Trophoblast cell (in vitro differentiated cells and primary cell): Measurements from ENCODE around the gene G6PC3.

Source experiments
- DNase-seq, 2 donors: peaks; one replicate each; pipeline ENCODE4 v3.0.0-alpha.2; 2016
- H2AFZ ChIP-seq: 2 replicates; pipeline ENCODE4 v1.6.1; 2013; ENCODE audit warnings: low read length, moderate library complexity, mild to moderate bottlenecking; ENCODE audit not compliant: insufficient read depth, poor library complexity
- H2AK5ac ChIP-seq: 2 replicates; pipeline ENCODE4 v1.6.1; 2013; ENCODE audit warnings: mild to moderate bottlenecking, low read length
- H2BK120ac ChIP-seq: 2 replicates; pipeline ENCODE4 v1.6.1; 2013; ENCODE audit warnings: low read length, mild to moderate bottlenecking, moderate library complexity; ENCODE audit not compliant: insufficient read depth, poor library complexity
- H2BK12ac ChIP-seq: 2 replicates; pipeline ENCODE4 v1.6.1; 2013; ENCODE audit warnings: mild to moderate bottlenecking, low read length, moderate library complexity
- H2BK5ac ChIP-seq: 2 replicates; pipeline ENCODE4 v1.6.1; 2013; ENCODE audit warnings: low read length, low read depth, moderate library complexity, mild to moderate bottlenecking; ENCODE audit not compliant: poor library complexity
- H3K14ac ChIP-seq: 2 replicates; pipeline ENCODE4 v1.6.1; 2013; ENCODE audit warnings: mild to moderate bottlenecking, low read length
- H3K18ac ChIP-seq: 2 replicates; pipeline ENCODE4 v1.6.1; 2013; ENCODE audit warnings: mild to moderate bottlenecking, low read length
- H3K23ac ChIP-seq: 2 replicates; pipeline ENCODE4 v1.6.1; 2013; ENCODE audit warnings: low read length
- H3K27ac ChIP-seq: 2 replicates; pipeline ENCODE4 v1.5.1; 2013; ENCODE audit warnings: low read depth, mild to moderate bottlenecking, inconsistent platforms, low read length, moderate library complexity
- H3K27me3 ChIP-seq: 2 replicates; pipeline ENCODE4 v1.6.1; 2013; ENCODE audit warnings: inconsistent platforms, mild to moderate bottlenecking, low read length, moderate library complexity; ENCODE audit not compliant: insufficient read depth
- H3K36me3 ChIP-seq, 2 experiments: 1 replicate in 1 of 2; 2 replicates in 1 of 2; pipeline ENCODE4 v1.6.1; 2013; ENCODE audit warnings: low read length in 2 of 2, mild to moderate bottlenecking in 2 of 2, moderate library complexity in 1 of 2; ENCODE audit not compliant: insufficient read depth in 2 of 2, control insufficient read depth in 1 of 2
- H3K4ac ChIP-seq: 2 replicates; pipeline ENCODE4 v1.6.1; 2013; ENCODE audit warnings: low read depth, mild to moderate bottlenecking, low read length, moderate library complexity
- H3K4me1 ChIP-seq, 2 experiments: 1 replicate in 1 of 2; 2 replicates in 1 of 2; pipeline ENCODE4 v1.6.1; 2013; ENCODE audit warnings: low read length in 2 of 2, mild to moderate bottlenecking in 2 of 2, moderate library complexity in 1 of 2; ENCODE audit not compliant: insufficient read depth in 2 of 2, control insufficient read depth in 1 of 2
- H3K4me2 ChIP-seq: 2 replicates; pipeline ENCODE4 v1.6.1; 2013; ENCODE audit warnings: inconsistent platforms, mild to moderate bottlenecking, low read length, moderate library complexity
- H3K4me3 ChIP-seq: 2 replicates; pipeline ENCODE4 v1.5.1; 2013; ENCODE audit warnings: mild to moderate bottlenecking, low read depth, low read length, inconsistent platforms
- H3K79me1 ChIP-seq: one replicate; pipeline ENCODE4 v1.6.1; 2013; ENCODE audit warnings: low read length
- H3K79me2 ChIP-seq: 2 replicates; pipeline ENCODE4 v1.6.1; 2013; ENCODE audit warnings: low read length, mild to moderate bottlenecking; ENCODE audit not compliant: control insufficient read depth, insufficient read depth, poor library complexity
- H3K9ac ChIP-seq: 2 replicates; pipeline ENCODE4 v1.6.1; 2013; ENCODE audit warnings: mild to moderate bottlenecking, low read length
- H3K9me3 ChIP-seq: 2 replicates; pipeline ENCODE4 v1.6.1; 2013; ENCODE audit warnings: low read depth, mild to moderate bottlenecking, control low read depth, inconsistent platforms, low read length; ENCODE audit not compliant: insufficient read depth
- H4K12ac ChIP-seq: 2 replicates; pipeline ENCODE4 v1.6.1; 2013; ENCODE audit warnings: low read depth, mild to moderate bottlenecking, low read length, moderate library complexity
- H4K8ac ChIP-seq: 2 replicates; pipeline ENCODE4 v1.6.1; 2013; ENCODE audit warnings: low read depth, mild to moderate bottlenecking, low read length, moderate library complexity
- H4K91ac ChIP-seq: one replicate; pipeline ENCODE4 v1.6.1; 2013; ENCODE audit warnings: low read depth, mild to moderate bottlenecking, low read length, moderate library complexity
- WGBS: extraction: QIAGEN DNeasy Blood & Tissue Kit; methylation state at CpG from one replicate; pipeline ENCODE4 v1.1.7; 2013; ENCODE audit warnings: missing lambda C conversion rate; ENCODE audit not compliant: insufficient read length, insufficient coverage; ENCODE audit errors: extremely low coverage; 5-methylcytosine and 5-hydroxymethylcytosine counted together

G6PC3 gene

DNA sequence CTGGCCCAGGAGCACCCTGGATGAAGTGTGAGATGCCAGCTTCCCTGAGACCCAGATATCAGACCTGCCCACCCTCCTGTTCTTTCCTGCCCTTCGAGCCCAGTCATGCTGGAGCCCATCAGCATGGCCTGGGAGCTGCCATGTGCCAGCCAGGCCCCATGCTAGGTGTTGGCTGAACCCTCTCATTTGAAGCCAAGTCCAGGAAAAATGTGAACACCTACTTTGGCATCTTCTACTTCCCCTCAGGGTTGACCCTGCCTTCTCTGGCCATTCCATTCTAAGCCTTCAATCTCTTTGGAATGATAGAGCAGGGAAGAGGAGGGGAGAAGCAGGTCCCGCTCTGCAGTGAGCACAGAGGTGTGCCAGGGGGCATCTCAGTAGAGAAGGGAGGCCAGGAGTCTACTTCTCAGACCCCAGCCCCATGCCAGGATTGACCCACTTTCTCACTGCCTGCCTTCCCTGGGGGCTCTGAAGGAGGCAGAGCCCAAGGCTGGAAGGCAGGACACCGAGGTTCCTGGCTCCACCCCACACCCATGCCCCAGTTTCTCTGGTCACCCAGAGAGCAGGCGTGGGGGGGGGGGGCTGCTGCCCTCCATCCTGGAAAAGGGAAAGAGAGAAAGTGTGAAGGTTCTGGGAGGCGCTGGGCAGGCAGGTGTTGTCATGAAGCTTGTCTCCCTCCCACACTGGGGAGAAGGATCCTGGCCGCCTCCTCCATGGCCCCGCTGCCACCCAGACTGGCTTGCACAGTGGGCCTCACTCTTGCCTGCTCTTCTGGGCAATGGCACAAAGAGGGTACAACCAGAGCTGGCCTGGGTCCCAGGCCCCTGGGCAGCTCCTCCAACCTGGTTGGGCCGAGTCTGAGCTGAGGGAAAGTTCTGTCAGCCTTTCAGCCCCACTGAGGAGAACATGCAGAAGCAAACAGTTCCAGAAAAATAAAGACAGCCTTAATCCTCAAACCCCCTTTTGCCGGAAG, 43.6 kb downstream of the G6PC3 start:
- no peaks in the 10 kb centered on the region for H3K27me3 ChIP-seq
- H3K23ac ChIP-seq: no peak overlapping the region
- no peak overlapping the region for H2BK120ac ChIP-seq
- no peak overlapping the region for H4K91ac ChIP-seq
- no peak overlapping the region for H2BK5ac ChIP-seq
- H3K4me1 ChIP-seq: peaks cover 13 to 22% of the 10 kb centered on the region in 2 experiments
- H3K79me1 ChIP-seq: peaks cover 9% of the 10 kb centered on the region
- DNase-seq: peak; percentile 30 to 67
- no peak overlapping the region for H3K4ac ChIP-seq
- no peak overlapping the region for H3K18ac ChIP-seq
- H2AK5ac ChIP-seq: no peak overlapping the region
- no peak overlapping the region for H3K4me3 ChIP-seq
- H3K36me3 ChIP-seq: peaks cover 0 to 7% of the 10 kb centered on the region in 2 experiments
- no peak overlapping the region for H4K8ac ChIP-seq
- no peak overlapping the region for H3K27ac ChIP-seq
- H3K14ac ChIP-seq: no peak overlapping the region
- H3K4me2 ChIP-seq: no peak overlapping the region
- no peak overlapping the region for H4K12ac ChIP-seq
- no peak overlapping the region for H2BK12ac ChIP-seq
- no peak overlapping the region for H2AFZ ChIP-seq
- no CpG with 5 or more reads among the region's 9 CpGs for WGBS
- peaks cover 2% of the 10 kb centered on the region for H3K79me2 ChIP-seq
- H3K9me3 ChIP-seq: no peaks in the 10 kb centered on the region
- no peak overlapping the region for H3K9ac ChIP-seq

DNA sequence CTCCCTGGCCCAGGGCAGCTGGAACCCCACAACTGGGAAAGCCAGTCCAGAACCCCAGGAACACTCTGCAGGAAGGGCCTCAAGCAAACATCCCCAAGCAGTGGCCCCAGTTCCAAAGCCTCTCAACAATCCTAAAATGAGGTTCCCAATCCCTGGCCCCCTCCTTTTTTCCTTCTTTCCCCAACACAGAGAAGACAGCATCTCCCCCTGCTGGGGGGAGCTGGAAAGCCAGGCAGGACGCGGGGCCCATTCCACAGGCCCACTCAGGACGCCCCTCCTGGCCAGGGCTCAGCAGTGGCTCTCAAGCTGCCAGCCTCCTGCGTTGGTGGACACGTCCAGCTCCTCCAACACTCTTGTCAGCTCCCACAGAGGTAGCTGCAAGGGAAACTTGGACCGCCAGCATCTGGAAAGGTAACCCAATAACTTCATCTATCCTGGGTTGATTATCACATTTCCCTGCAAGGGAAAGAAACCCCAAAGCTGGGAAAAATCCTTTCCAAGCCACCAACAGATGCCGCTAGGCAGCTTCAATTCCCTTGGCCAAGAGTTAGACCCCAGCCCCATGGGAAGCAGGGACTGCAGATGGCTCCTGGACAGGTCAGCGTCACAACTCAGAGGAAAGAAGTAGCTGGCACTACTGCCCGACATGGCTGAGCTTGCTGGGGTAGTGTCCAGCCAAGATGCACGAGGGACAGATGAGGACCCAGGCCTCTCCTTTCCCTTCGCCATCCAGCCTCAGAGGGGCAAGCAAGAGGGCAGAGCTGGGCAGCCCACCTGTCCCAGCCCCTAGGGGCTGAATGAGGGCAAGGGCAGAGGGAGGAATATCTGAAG, 45.3 kb downstream of the G6PC3 start:
- no peak overlapping the region for H4K8ac ChIP-seq
- peaks cover under 1% of the 10 kb centered on the region for H3K79me2 ChIP-seq
- WGBS: no CpG with 5 or more reads among the region's 11 CpGs
- H4K12ac ChIP-seq: no peak overlapping the region
- peaks cover 2% of the 10 kb centered on the region for H3K79me1 ChIP-seq
- no peaks in the 10 kb centered on the region for H3K27me3 ChIP-seq
- H3K4me1 ChIP-seq: peaks cover 9 to 19% of the 10 kb centered on the region in 2 experiments
- no peaks in the 10 kb centered on the region for H3K9me3 ChIP-seq
- peak in 1 of 2 donors; percentile 44 for DNase-seq
- H2BK5ac ChIP-seq: no peak overlapping the region
- H3K4me2 ChIP-seq: no peak overlapping the region
- H2BK12ac ChIP-seq: no peak overlapping the region
- no peak overlapping the region for H2AK5ac ChIP-seq
- no peak overlapping the region for H4K91ac ChIP-seq
- H3K14ac ChIP-seq: no peak overlapping the region
- no peak overlapping the region for H2BK120ac ChIP-seq
- no peak overlapping the region for H3K9ac ChIP-seq
- no peak overlapping the region for H3K4ac ChIP-seq
- H3K36me3 ChIP-seq: peaks cover 0 to 3% of the 10 kb centered on the region in 2 experiments
- H3K23ac ChIP-seq: no peak overlapping the region
- H3K4me3 ChIP-seq: no peak overlapping the region
- H3K27ac ChIP-seq: no peak overlapping the region
- peak overlapping the region; percentile 12 for H3K18ac ChIP-seq
- no peak overlapping the region for H2AFZ ChIP-seq

DNA sequence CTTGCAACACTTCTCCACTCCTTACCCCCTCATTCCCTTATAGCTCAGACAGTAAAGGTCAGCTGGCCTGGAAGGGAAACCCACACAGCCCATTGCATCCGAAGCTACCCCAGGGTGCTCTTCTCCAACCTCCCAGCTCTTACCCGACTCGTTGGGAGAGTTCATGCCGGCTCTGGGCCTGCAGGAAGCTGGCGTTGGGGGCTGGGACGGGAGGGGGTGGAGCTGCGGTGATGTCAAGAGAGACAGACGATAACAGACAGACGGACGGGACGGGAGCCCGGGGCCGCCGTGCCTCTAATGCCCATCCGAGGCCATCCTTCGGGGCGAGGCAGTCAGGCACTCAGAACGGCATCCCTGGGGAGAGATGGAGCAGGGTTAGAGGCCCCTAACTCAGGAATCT, 46.8 kb downstream of the G6PC3 start:
- no peak overlapping the region for H3K27ac ChIP-seq
- H3K79me1 ChIP-seq: no peaks in the 10 kb centered on the region
- H3K23ac ChIP-seq: no peak overlapping the region
- no peak overlapping the region for H3K18ac ChIP-seq
- no peak overlapping the region for H3K4ac ChIP-seq
- peaks cover 5 to 13% of the 10 kb centered on the region in 2 experiments for H3K4me1 ChIP-seq
- H2BK12ac ChIP-seq: no peak overlapping the region
- no CpG with 5 or more reads among the region's 18 CpGs for WGBS
- H3K9me3 ChIP-seq: no peaks in the 10 kb centered on the region
- no peak overlapping the region for H2AFZ ChIP-seq
- H2BK120ac ChIP-seq: no peak overlapping the region
- no peaks in the 10 kb centered on the region for H3K27me3 ChIP-seq
- H3K14ac ChIP-seq: no peak overlapping the region
- H3K4me3 ChIP-seq: no peak overlapping the region
- H3K9ac ChIP-seq: no peak overlapping the region
- H3K4me2 ChIP-seq: no peak overlapping the region
- H4K12ac ChIP-seq: no peak overlapping the region
- peaks cover 0 to 3% of the 10 kb centered on the region in 2 experiments for H3K36me3 ChIP-seq
- no peak overlapping the region for H4K91ac ChIP-seq
- H2BK5ac ChIP-seq: no peak overlapping the region
- H4K8ac ChIP-seq: no peak overlapping the region
- no peaks in the 10 kb centered on the region for H3K79me2 ChIP-seq
- no peak overlapping the region for H2AK5ac ChIP-seq
- no peak for DNase-seq

- H4K12ac ChIP-seq: no peak overlapping the region
- peaks cover 0 to 3% of the 10 kb centered on the region in 2 experiments for H3K36me3 ChIP-seq
- no peak overlapping the region for H2AK5ac ChIP-seq
- no peak overlapping the region for H4K8ac ChIP-seq
- H2BK120ac ChIP-seq: no peak overlapping the region
- H3K27me3 ChIP-seq: no peaks in the 10 kb centered on the region
- no peak overlapping the region for H3K14ac ChIP-seq
- peaks cover 7% of the 10 kb centered on the region for H3K79me2 ChIP-seq
- no peak overlapping the region for H3K18ac ChIP-seq
- H3K4me2 ChIP-seq: no peak overlapping the region
- H3K27ac ChIP-seq: no peak overlapping the region
- no CpG with 5 or more reads among the region's 10 CpGs for WGBS
- H2AFZ ChIP-seq: no peak overlapping the region
- H4K91ac ChIP-seq: no peak overlapping the region
- H3K4me1 ChIP-seq: peaks cover 8 to 16% of the 10 kb centered on the region in 2 experiments
- peaks cover 8% of the 10 kb centered on the region for H3K79me1 ChIP-seq
- H3K23ac ChIP-seq: no peak overlapping the region
- no peak for DNase-seq
- no peak overlapping the region for H3K9ac ChIP-seq
- H2BK12ac ChIP-seq: no peak overlapping the region
- no peak overlapping the region for H2BK5ac ChIP-seq
- H3K4ac ChIP-seq: no peak overlapping the region
- H3K4me3 ChIP-seq: no peak overlapping the region
- no peaks in the 10 kb centered on the region for H3K9me3 ChIP-seq
These were observed 48.0 kb downstream of the G6PC3 start for GRCh38 chr17:44118427-44119050.
